ENCODE data around the gene FBL.

GRCh38 chr19:39829702-39830275, 16.4 kb downstream of the FBL start:
- no peak for TF ChIP-seq POLR2A (IDR thresholded peaks at IDR 0.05)
- TF ChIP-seq CTCF (IDR thresholded peaks at IDR 0.05 in 4 of 5, conservative IDR thresholded peaks at IDR 0.05 in 1 of 5) = no peak
